Immature natural killer cell (primary cell): ENCODE measurements around the gene DRAM2. TPM values are rescaled to one million over a fixed set of nuclear protein-coding genes. Genes with fewer than 3 reads are reported as not detected.
"Not testable (repeated sequence)": the region's sequence is repeated elsewhere in the genome, so short reads cannot be mapped to it uniquely, and the experiment has no call there.

ENCODE experiments used
- DNase-seq, 3 donors: peaks; one replicate each; pipeline ENCODE4 v3.0.0; 2022; ENCODE audit warnings: mixed read lengths in 1 of 3
- H3K27ac Mint-ChIP-seq, 6 donors: one replicate each; pipeline ENCODE4 v1.8.0; 2020; ENCODE audit warnings: mixed read lengths in 6 of 6, mild to moderate bottlenecking in 5 of 6, inconsistent platforms in 4 of 6, moderate library complexity in 3 of 6
- H3K27me3 Mint-ChIP-seq, 3 donors: one replicate each; pipeline ENCODE4 v1.8.0; 2020 to 2021; ENCODE audit warnings: low read depth in 3 of 3, mild to moderate bottlenecking in 3 of 3, mixed read lengths in 3 of 3, moderate library complexity in 3 of 3, inconsistent platforms in 1 of 3
- H3K36me3 Mint-ChIP-seq, 3 donors: one replicate each; pipeline ENCODE4 v1.8.0; 2020; ENCODE audit warnings: mixed read lengths in 3 of 3, inconsistent platforms in 2 of 3, mild to moderate bottlenecking in 2 of 3
- H3K4me1 Mint-ChIP-seq, 2 donors: one replicate each; pipeline ENCODE4 v1.8.0; 2020; ENCODE audit warnings: inconsistent platforms in 2 of 2, mild to moderate bottlenecking in 2 of 2, mixed read lengths in 2 of 2, moderate library complexity in 1 of 2
- H3K4me3 Mint-ChIP-seq, 5 donors: one replicate each; pipeline ENCODE4 v1.8.0; 2020; ENCODE audit warnings: mild to moderate bottlenecking in 5 of 5, mixed read lengths in 5 of 5, inconsistent platforms in 3 of 5, moderate library complexity in 3 of 5
- H3K9me3 Mint-ChIP-seq, 6 donors: one replicate each; pipeline ENCODE4 v1.8.0; 2020; ENCODE audit warnings: mild to moderate bottlenecking in 6 of 6, mixed read lengths in 6 of 6, inconsistent platforms in 4 of 6, moderate library complexity in 3 of 6
- polyA plus RNA-seq, 3 donors: library from polyadenylated mRNA; unstranded; fragments of 300-500 nt; fragmentation: Illumina TruSeq; gene quantifications; one replicate each; pipeline ENCODE4 v1.2.3, GENCODE V29; 2021

DRAM2 gene
- polyA plus RNA-seq, 3 donors from 2014 or later = 61.8 to 88.2 (median 80.4) TPM

GRCh38 chr1:111084999-111085398 is 54.9 kb downstream of the DRAM2 start:
- Mint-ChIP-seq H3K36me3 (peaks cover under 1 to 4% (median 3%) of the 10 kb centered on the region in 3 donors), H3K9me3 (peaks cover 0 to 7% (median 0%) of the 10 kb centered on the region in 6 donors), H3K27me3 (peaks cover 8 to 24% (median 10%) of the 10 kb centered on the region in 3 donors), H3K4me1 (no peaks in the 10 kb centered on the region), H3K4me3 (no peak overlapping the region), H3K27ac (no peak overlapping the region)
- DNase-seq = no peak

- Mint-ChIP-seq H3K4me3 (no peak overlapping the region), H3K27ac (no peak overlapping the region), H3K27me3 (peaks cover 3 to 14% (median 10%) of the 10 kb centered on the region in 3 donors), H3K4me1 (no peaks in the 10 kb centered on the region), H3K9me3 (peaks cover 0 to 11% (median 0%) of the 10 kb centered on the region in 6 donors), H3K36me3 (peaks cover 0 to 3% (median 0%) of the 10 kb centered on the region in 3 donors)
- no peak for DNase-seq
These were observed 57.3 kb downstream of the DRAM2 start for GRCh38 chr1:111082421-111083203.

GRCh38 chr1:111079329-111079728 is 60.6 kb downstream of the DRAM2 start:
- not testable (repeated sequence) for H3K36me3 Mint-ChIP-seq, H3K4me3 Mint-ChIP-seq, H3K4me1 Mint-ChIP-seq, H3K27ac Mint-ChIP-seq, DNase-seq
- peaks cover 5 to 26% (median 13%) of the 10 kb centered on the region in 3 donors for H3K27me3 Mint-ChIP-seq
- H3K9me3 Mint-ChIP-seq = peaks cover 0 to 17% (median under 1%) of the 10 kb centered on the region in 6 donors

- H3K4me3 Mint-ChIP-seq, DNase-seq, H3K36me3 Mint-ChIP-seq, H3K27ac Mint-ChIP-seq, H3K4me1 Mint-ChIP-seq: not testable (repeated sequence)
- peaks cover 2 to 21% (median 11%) of the 10 kb centered on the region in 3 donors for H3K27me3 Mint-ChIP-seq
- peaks cover 0 to 17% (median under 1%) of the 10 kb centered on the region in 6 donors for H3K9me3 Mint-ChIP-seq
These were observed 62.6 kb downstream of the DRAM2 start for GRCh38 chr1:111077312-111077711.

Other genes with a start within 250 kb of the DRAM2 start
- gene LRIF1, start 176.2 kb downstream of the DRAM2 start, polyA plus RNA-seq = 10 to 100 TPM; 20.6 to 37.2 (median 22.0) TPM
- gene CEPT1, start 130 bp upstream of the DRAM2 start, polyA plus RNA-seq = 10 to 100 TPM; 14.7 to 20.9 (median 19.2) TPM
- gene DENND2D, start 60.6 kb upstream of the DRAM2 start, polyA plus RNA-seq = 100 to 1,000 TPM; 145 to 474 (median 264) TPM
- 10 to 100 TPM; 36.2 to 57.1 (median 42.8) TPM for gene CHI3L2, start 87.6 kb upstream of the DRAM2 start, polyA plus RNA-seq
- not detected for gene CHIA, start 150.8 kb upstream of the DRAM2 start, polyA plus RNA-seq